Thyroid gland (tissue), 4 donors: ENCODE results near the gene SYNPO2L.

ENCODE experiments used
- POLR2A ChIP-seq, 2 donors: fragments of 450-650 bp; IDR thresholded peaks; one replicate each; pipeline ENCODE4 v1.6.1; 2017; ENCODE audit warnings: antibody characterized with exemption in 2 of 2, mild to moderate bottlenecking in 2 of 2, moderate library complexity in 1 of 2
- TF ChIP-seq, protein P1 (sequence below), 6 experiments: fragments of 200-600 bp in 3 of 6; fragments of 450-650 bp in 3 of 6; sonication (generic) in 3 of 6; IDR thresholded peaks; one replicate each; pipeline ENCODE4 v1.5.1; 2016 to 2019; ENCODE audit warnings: antibody characterized with exemption in 6 of 6, mild to moderate bottlenecking in 2 of 6, inconsistent platforms in 1 of 6, moderate library complexity in 1 of 6

- TF ChIP-seq, protein P1, sequence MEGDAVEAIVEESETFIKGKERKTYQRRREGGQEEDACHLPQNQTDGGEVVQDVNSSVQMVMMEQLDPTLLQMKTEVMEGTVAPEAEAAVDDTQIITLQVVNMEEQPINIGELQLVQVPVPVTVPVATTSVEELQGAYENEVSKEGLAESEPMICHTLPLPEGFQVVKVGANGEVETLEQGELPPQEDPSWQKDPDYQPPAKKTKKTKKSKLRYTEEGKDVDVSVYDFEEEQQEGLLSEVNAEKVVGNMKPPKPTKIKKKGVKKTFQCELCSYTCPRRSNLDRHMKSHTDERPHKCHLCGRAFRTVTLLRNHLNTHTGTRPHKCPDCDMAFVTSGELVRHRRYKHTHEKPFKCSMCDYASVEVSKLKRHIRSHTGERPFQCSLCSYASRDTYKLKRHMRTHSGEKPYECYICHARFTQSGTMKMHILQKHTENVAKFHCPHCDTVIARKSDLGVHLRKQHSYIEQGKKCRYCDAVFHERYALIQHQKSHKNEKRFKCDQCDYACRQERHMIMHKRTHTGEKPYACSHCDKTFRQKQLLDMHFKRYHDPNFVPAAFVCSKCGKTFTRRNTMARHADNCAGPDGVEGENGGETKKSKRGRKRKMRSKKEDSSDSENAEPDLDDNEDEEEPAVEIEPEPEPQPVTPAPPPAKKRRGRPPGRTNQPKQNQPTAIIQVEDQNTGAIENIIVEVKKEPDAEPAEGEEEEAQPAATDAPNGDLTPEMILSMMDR (IDR thresholded peaks at IDR 0.05), result no peak
- TF ChIP-seq POLR2A (IDR thresholded peaks at IDR 0.05), result no peak
Measured at GRCh38 chr10:73634421-73634820, 21.4 kb downstream of the SYNPO2L start.
